Brain microvascular endothelial cell (primary cell): Measurements from ENCODE around the gene RIMS1.
A peak's percentile ranks its signal among the peaks of the same experiment; 100 is the strongest.

ENCODE experiments used
- DNase-seq: peaks from one replicate; pipeline ENCODE4 v3.0.0-alpha.2; 2020
- H3K27ac ChIP-seq: fragments of 250-450 bp; sonication (Bioruptor Pico); 2 replicates; pipeline ENCODE4 v1.5.1; 2020; ENCODE audit warnings: mild to moderate bottlenecking, moderate library complexity
- H3K27me3 ChIP-seq: fragments of 250-450 bp; sonication (Bioruptor Pico); replicated peaks from 2 replicates; pipeline ENCODE4 v1.5.1; 2020; ENCODE audit warnings: mild to moderate bottlenecking
- H3K36me3 ChIP-seq: fragments of 250-450 bp; sonication (Bioruptor Pico); replicated peaks from 2 replicates; pipeline ENCODE4 v1.5.1; 2020; ENCODE audit warnings: mild to moderate bottlenecking
- H3K4me3 ChIP-seq: 2 replicates; pipeline ENCODE4 v1.5.1; 2011; ENCODE audit warnings: low read depth, mild to moderate bottlenecking, control low read depth, low read length, moderate library complexity
- in situ Hi-C: cut with HindIII; loops from 2 replicates; pipeline ENCODE4 v1.10.0; 2017; ENCODE audit warnings: low sequenced_read_pairs, low pct_ligation_motif_present
- TF ChIP-seq, protein P1 (sequence below): IDR thresholded peaks from 2 replicates; pipeline ENCODE4 v1.5.1; 2011; ENCODE audit warnings: low read depth, mild to moderate bottlenecking, moderate library complexity, low read length, control low read depth, inconsistent platforms; ENCODE audit errors: missing control alignments

Gene RIMS1

GRCh38 chr6:72206606-72207005 is 320.3 kb downstream of the RIMS1 start:
- TF ChIP-seq, protein P1, sequence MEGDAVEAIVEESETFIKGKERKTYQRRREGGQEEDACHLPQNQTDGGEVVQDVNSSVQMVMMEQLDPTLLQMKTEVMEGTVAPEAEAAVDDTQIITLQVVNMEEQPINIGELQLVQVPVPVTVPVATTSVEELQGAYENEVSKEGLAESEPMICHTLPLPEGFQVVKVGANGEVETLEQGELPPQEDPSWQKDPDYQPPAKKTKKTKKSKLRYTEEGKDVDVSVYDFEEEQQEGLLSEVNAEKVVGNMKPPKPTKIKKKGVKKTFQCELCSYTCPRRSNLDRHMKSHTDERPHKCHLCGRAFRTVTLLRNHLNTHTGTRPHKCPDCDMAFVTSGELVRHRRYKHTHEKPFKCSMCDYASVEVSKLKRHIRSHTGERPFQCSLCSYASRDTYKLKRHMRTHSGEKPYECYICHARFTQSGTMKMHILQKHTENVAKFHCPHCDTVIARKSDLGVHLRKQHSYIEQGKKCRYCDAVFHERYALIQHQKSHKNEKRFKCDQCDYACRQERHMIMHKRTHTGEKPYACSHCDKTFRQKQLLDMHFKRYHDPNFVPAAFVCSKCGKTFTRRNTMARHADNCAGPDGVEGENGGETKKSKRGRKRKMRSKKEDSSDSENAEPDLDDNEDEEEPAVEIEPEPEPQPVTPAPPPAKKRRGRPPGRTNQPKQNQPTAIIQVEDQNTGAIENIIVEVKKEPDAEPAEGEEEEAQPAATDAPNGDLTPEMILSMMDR = no peak
- no peak overlapping the region for H3K4me3 ChIP-seq
- no peak for DNase-seq
- in situ Hi-C loops = no loop called here
- no peaks in the 10 kb centered on the region for H3K27me3 ChIP-seq
- H3K36me3 ChIP-seq = no peaks in the 10 kb centered on the region
- H3K27ac ChIP-seq = no peak overlapping the region

DNA sequence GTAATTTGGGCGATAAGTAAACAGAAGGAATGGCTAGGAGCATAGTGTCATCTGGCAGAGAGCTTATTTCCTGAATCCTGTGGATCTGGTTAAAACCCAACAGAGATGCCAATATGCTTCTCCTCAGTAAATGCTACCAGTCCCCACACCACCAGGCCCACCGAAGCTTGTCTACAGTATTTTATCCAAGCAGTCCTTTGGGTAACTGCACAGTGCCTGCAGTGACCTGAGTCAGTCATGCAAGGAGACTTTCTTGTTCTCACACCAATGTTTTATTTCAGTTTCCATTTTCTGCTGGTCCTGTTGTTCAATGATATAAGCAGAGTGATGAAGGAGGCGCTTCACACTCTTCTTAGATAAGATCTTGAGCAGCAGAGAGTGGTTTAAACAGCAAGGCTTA is 326.3 kb downstream of the RIMS1 start:
- in situ Hi-C loops = no loop called here
- no peak overlapping the region for H3K4me3 ChIP-seq
- no peak for DNase-seq
- TF ChIP-seq, protein P1 = no peak
- H3K27me3 ChIP-seq = no peaks in the 10 kb centered on the region
- no peak overlapping the region for H3K27ac ChIP-seq
- H3K36me3 ChIP-seq = no peaks in the 10 kb centered on the region

DNA sequence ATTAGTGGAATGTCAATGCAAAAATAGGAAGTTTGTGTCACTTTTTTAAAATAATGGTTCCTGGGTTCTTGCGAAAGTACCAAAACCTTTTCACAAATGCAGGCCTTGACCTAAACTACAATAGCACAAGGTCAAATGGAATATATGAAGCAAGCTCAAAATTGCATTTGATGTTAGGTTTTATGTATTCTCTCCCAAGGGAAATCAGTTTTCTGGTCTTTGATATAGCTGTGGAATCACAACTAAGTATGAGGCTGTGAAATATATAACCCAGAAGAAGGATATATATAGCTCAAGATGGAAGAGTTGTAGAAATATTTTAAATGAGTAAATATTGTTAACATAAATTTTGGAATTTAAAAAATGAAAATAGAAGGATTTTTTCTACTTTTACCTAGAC is 327.3 kb downstream of the RIMS1 start:
- TF ChIP-seq, protein P1 = no peak
- Histone ChIP-seq H3K27me3 (no peaks in the 10 kb centered on the region), H3K4me3 (no peak overlapping the region), H3K27ac (no peak overlapping the region), H3K36me3 (no peaks in the 10 kb centered on the region)
- in situ Hi-C loops = no loop called here
- no peak for DNase-seq

- in situ Hi-C loops = no loop called here
- Histone ChIP-seq H3K27me3 (no peaks in the 10 kb centered on the region), H3K36me3 (no peaks in the 10 kb centered on the region), H3K4me3 (no peak overlapping the region), H3K27ac (no peak overlapping the region)
- TF ChIP-seq, protein P1 = no peak
- DNase-seq = no peak
Observed at GRCh38 chr6:72216222-72217068, 330.1 kb downstream of the RIMS1 start.

- TF ChIP-seq, protein P1 = no peak
- H3K4me3 ChIP-seq = no peak overlapping the region
- H3K27ac ChIP-seq = no peak overlapping the region
- in situ Hi-C loops = no loop called here
- H3K36me3 ChIP-seq = no peaks in the 10 kb centered on the region
- H3K27me3 ChIP-seq = no peaks in the 10 kb centered on the region
- DNase-seq = no peak
Observed at GRCh38 chr6:72217626-72218025, 331.3 kb downstream of the RIMS1 start.

GRCh38 chr6:72218125-72218524 is 331.8 kb downstream of the RIMS1 start:
- Histone ChIP-seq H3K27me3 (no peaks in the 10 kb centered on the region), H3K27ac (no peak overlapping the region), H3K36me3 (no peaks in the 10 kb centered on the region), H3K4me3 (no peak overlapping the region)
- DNase-seq = peak; percentile 38
- TF ChIP-seq, protein P1 = peak; percentile 80
- in situ Hi-C loops = no loop called here
